HG03439 (cell line): ENCODE data around the gene TNNT2.

Experiments used
- ATAC-seq: cut with Tn5 transposase; IDR thresholded peaks from one replicate; pipeline ENCODE4 v1.9.1; 2021; ENCODE audit warnings: mild to moderate bottlenecking, moderate library complexity; ENCODE audit not compliant: unreplicated experiment

Gene TNNT2

DNA sequence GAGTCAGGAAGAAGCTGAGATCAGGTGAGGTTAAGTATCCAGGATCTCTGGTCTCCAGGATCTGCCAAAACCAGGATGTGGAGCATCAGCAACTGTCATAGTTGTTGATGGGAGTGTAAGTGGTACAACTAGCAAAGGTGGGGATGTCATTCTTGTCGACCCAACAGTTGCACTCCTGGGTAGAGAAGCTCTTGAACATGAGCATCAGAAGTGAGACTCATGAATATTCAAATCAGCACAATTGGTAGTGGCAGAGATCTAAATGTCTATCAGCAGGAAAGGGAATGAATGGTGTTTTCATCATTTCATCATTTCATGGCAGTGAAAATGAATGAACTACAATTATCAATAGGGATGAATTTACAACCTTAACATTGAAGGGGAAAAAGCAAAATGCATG lies 25.9 kb upstream of the TNNT2 start:
- no peak for ATAC-seq

DNA sequence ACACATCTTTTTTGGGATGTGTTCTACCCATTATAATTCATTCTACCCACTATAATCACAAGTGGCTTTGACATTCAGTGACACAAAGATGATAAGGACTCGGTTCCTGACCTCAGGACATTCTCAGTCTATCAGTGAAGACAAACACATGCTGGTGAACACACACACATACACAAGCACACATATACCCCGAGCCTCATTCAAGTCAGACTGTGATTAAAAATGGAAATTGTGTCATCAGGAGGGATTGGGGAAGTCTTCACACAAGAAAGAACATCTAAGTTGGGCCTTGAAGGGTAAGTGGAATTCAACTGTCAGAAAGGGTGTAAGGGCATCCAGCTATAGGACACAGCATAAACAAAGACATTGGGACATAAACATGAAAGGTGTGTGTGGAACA lies 24.2 kb upstream of the TNNT2 start:
- no peak for ATAC-seq

DNA sequence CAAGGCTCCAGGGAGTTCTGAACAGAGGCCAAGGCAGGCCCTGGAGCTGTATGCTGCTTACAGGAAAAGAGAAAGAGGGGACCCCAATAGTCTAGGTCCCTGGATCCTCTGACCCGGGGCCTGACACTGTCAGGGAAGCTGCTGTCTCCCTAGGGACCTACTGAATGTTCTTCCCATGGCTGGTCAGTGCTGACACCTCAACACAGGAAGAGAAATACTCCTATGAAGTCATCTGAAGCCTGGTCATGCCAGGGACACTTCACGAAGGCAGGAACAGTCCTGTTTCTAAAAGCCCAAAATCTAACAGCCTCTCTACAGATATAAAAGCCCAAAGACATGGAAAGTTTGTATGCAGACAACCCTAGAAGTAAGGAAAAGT lies 23.4 kb upstream of the TNNT2 start:
- no peak for ATAC-seq

- no peak for ATAC-seq
Observed at GRCh38 chr1:201400212-201400851, 22.9 kb upstream of the TNNT2 start.

DNA sequence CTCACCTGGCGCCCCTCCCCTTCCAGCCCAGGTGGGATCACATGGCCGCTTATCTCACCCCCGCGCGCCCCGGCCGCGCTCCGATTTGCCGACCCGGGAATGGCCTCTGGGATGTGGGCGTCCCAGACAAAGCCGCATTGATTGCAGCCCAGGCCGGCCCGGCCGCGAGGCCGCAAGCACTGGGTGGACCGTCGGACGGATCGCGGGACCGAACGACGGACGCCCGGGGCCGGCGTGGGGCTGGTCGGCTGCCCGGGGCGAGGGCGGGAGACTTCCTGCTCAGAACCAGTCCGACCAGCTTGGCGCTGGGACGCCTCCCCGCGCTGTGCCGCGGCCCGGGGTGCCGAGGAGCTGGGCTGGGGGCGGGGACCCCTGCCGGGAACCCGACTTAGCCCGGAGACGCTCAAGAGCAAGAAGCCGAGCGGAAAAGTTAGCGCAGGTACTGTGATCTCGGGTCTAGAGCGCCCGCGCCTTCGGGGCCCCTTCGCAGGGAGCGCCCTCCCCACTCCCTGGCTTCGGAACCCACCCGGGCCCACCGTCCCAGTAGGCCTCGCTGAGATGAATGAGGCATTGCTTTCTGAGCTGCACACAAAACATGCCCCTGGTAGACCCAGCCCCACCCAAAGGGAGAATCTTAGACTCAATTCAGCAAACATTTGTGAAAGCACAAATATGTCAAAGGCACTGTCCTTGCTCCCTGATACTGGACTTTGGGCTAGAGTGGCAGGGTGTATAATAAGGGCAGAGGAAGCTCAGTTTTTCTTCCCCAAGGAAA lies 22.1 kb upstream of the TNNT2 start:
- ATAC-seq, result no peak

DNA sequence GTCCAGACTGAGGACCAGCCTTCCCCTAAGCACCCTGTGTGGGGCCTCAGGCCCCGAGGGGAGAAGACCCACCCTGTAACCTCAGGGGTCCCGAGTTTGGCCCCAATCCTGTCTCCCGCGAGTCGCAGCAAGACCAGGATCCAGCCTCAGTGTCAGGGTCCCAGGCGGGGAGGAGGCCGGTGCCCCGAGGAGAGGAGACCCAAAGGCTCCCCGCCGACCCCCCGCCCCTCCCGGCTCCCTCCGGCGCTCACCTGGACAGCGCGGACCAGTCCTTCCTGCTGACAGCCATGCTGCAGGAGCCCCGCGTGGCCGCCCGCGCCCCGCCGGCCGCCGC lies 21.5 kb upstream of the TNNT2 start, which contains the start of gene LAD1:
TSS of gene LAD1 (minus strand) at position 307 of the 334 bp plus-strand sequence. CDS start at position 289, 18 bp downstream.
- ATAC-seq, result no peak

DNA sequence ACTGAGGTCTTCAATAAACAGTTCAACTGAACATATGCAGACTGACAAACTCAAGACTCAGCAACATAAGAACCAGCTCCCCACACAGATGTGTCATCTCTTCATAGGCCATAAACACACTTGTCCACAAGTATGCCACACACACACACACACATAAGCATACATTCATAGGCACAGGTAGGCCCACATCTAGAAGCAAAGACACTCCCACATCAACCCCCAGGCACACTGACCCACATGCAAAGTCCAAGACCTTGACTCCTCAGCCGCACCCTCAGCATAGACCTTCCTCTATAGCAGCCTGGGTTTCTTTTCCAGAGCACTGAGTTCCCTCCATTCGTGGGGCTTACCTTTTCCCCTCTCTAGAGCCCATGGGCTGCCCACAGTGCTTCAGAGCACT lies 20.2 kb upstream of the TNNT2 start:
- ATAC-seq, result no peak

DNA sequence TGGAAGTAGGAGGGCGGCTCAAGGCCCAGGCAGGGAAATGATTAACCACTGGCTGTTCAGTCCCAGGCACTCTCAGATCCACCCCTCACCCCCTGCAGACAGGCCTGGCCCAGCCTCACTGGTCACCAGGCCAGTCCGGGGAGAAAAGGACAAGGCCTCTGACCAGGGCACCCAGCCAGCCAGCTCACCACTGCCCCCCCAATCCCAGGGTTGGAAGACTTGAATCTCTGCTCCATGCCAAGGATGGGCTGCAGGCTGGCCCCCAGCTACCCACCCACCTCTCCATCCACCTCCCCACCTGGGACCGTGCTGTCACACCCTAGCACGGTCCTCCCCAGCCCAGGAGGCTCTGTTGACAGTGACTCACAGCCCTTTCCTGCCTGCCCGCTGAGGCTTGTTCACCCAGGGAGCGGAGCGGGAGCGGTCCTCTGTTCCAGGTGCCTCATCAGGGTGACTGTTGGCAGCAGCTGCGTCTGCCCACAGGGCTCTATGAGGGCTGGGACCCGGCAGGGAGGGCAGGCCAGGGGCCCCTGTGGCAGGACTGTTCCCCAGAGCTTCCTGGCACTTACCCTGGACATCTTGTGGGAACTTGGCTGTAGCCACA lies 19.5 kb upstream of the TNNT2 start:
- no peak for ATAC-seq

- ATAC-seq, result no peak
Observed at GRCh38 chr1:201395936-201396335, 18.5 kb upstream of the TNNT2 start.

GRCh38 chr1:201394591-201394990 lies 17.1 kb upstream of the TNNT2 start:
- ATAC-seq, result no peak

DNA sequence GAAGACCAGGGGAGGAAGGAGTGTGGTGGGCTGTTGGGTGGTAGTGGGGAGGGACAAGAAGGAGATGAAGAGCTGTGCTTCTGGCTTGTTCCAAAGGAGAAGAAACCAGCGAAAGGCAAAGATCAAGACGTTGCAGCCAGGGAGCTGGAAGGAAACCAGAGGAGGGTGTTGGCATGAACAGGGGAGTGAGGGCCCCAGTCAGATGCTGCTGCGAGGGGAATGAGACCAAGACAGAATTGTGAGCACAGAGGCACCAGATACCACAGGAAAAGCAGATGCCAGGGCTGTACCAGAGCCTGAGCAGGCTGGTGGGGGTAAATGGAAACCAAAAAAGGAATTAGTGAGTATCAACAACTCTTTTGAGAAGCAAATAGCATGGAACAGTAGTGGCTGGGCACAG lies 15.6 kb upstream of the TNNT2 start:
- ATAC-seq, result no peak

- no peak for ATAC-seq
Observed at GRCh38 chr1:201391651-201392511, 14.4 kb upstream of the TNNT2 start.

DNA sequence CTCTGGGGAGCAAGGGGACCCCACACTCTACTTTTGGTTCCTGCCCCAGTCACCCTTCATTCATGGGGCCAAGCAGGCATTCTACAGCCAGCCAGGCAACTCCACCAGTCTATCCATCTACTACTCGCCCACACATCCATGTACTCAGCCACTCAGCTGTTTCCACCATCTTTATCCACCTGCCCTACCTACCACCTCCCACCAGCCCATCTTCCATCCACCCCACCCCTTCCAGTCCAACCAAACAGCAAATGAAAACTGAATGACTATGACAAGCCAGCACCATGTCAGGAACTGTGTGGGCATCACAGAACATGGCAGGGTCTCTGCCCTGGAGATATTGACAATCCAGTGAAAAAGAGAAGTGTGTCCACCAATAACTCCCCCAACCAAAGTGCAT lies 13.7 kb upstream of the TNNT2 start:
- ATAC-seq, result no peak

GRCh38 chr1:201389051-201389450 lies 11.6 kb upstream of the TNNT2 start:
- no peak for ATAC-seq

DNA sequence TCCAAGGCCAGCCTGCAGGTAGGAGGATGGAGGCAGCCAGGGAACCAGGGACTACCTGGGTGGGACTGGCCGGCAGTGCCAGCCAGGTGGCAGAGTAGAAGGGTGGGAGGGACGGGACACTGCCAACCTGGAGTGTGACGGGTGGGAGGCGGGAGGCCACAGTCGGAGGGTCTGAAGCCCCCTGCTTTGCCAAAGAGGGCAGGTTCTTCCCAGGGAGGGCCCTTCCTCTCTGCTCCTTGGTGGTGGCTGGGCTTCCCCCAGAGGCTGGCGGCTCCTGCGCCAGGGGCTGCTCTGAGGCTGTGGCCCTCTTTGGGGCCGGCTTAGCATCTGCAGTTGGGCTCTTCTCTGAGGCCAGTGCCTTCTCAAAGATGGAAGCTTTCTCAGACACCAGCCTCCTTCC lies 8.7 kb upstream of the TNNT2 start:
- no peak for ATAC-seq

DNA sequence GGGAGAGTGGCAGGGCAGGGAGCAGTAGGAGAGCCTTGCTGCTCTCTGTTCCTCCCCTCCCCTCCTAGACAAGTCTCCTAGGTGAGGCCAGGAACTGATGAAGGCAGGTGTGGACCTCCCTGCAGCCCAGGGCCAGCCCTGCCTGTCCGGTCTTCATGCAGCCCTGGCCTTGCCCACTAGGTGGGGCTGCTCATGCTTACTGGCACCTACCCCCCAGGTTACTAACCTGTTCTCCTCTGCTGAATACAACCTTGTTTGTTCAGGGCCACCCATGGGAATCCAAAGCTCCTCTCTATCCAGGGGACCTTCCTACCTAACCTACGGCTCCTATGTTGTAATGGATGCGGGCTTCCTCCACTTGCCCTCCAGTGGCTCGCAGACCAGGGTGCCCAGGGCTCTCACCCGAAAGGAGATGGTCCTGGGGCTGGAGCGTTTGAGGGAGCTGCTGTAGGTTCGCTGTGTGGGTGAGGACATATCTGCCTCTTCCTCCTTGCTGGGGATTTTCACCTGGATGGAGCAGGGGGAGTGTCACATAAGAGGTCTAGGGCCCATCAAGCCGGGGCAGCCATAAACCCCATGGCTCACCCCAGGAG lies 7.9 kb upstream of the TNNT2 start:
- peak; percentile 70 for ATAC-seq

DNA sequence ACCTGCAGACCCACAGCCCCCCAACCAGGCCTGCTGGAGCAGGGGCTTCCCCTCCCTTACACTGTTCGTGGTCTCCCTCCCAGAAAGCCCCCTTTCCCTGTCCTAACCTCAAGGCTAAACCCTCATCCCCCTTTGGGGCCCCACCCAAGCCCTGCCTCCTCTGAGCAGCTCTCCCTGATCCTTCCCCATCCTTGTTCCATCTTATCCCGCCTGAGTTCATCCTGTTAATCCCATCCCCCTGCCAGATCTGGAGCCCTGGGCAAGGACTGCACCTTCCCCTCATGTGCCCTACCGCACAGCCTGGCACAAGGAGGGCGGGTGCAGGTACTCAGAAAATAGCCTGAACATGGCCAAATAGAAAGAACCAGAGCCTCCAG lies 6.9 kb upstream of the TNNT2 start:
- ATAC-seq, result no peak

DNA sequence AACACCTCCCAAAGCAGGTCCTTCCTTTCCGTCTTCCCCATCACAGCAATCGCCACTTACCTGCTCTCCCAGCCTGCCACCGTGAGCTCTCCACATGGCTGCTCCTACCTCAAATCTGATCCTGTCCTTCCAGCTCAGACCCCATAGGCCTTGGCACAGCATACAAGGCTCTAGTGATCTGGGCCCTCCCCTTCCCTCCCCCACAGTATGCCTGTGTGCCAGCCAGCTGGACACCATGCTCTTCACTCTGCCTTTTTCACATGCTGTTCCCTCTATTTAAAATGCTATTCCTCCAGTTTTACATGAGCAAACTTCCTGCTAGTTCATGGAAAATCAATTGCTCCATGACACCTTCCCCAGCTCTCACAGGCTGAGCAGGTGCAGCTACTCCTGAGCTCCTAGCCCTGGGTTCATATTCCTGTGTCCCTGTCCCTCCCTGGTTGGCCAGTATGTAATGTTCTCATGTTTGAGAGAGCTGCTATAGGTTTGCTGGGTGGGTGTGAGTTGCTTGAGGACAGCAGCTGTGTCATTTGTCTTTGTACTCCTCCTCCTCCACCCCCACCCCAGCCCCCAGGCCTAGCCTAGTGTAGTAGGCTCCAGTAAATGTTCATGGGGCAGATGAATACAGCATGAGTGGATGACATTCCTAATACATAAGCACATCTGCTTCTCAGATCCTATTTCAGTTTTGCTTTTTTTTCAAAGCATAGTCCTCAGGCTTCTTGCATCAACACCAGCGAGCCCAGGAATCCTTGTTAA lies 6.3 kb upstream of the TNNT2 start:
- ATAC-seq, result no peak

DNA sequence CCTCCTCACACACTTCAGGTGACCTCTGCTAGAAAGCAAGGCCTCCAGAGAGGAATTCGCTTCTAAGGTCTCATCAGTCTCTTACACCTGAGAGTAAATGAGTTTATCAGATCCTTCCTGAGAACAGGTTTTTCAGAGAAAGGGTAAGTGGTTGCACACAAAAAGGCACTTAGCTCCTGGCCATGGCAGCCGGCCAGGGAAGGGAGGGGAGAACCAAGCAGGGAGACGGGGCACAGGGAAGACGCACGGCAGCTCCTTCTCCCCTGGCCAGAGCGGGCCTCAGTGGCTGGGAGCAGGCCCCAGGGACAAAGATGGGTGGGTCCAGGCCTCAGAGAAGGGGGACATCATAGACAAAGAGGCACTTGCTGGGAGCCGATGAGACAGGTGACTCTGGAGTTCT lies 3.6 kb upstream of the TNNT2 start:
- ATAC-seq, result no peak

- no peak for ATAC-seq
Observed at GRCh38 chr1:201379733-201380242, 2.3 kb upstream of the TNNT2 start.
